GM19438 (cell line): ENCODE data around the gene IL10RA.
A peak's percentile ranks its signal among the peaks of the same experiment; 100 is the strongest.
"Not testable (repeated sequence)": the region's sequence is repeated elsewhere in the genome, so short reads cannot be mapped to it uniquely, and the experiment has no call there.

ENCODE experiments used
- ATAC-seq: cut with Tn5 transposase; IDR thresholded peaks from one replicate; pipeline ENCODE4 v1.9.1; 2021; ENCODE audit warnings: low read depth; ENCODE audit not compliant: unreplicated experiment

The IL10RA gene

GRCh38 chr11:117985953-117986887, at the start of gene IL10RA:
TSS of gene IL10RA (plus strand) at chr11:117986394. CDS start at chr11:117986468, 74 bp downstream.
- peak; percentile 79 for ATAC-seq

GRCh38 chr11:117936973-117937372, 49.2 kb upstream of the IL10RA start:
- no peak for ATAC-seq

DNA sequence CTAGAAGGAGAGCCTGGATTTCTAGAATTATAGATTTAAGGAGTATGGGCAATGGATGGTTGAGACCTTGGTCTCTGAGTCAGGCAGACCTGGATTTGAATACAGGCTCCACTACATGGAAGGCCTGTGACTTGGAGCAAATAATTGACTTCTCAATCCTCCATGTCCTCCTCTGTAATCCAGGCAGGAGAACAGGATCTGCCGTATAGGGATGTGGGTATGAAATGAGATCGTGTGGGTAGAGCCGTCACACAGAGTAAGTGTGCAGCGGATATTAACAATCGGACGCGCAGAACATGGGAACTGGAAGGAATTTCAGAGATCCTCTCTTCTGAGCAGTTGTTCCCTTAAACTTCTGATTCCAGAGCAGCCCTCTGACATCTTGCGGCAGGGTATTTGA, 45.5 kb upstream of the IL10RA start:
- ATAC-seq = no peak

DNA sequence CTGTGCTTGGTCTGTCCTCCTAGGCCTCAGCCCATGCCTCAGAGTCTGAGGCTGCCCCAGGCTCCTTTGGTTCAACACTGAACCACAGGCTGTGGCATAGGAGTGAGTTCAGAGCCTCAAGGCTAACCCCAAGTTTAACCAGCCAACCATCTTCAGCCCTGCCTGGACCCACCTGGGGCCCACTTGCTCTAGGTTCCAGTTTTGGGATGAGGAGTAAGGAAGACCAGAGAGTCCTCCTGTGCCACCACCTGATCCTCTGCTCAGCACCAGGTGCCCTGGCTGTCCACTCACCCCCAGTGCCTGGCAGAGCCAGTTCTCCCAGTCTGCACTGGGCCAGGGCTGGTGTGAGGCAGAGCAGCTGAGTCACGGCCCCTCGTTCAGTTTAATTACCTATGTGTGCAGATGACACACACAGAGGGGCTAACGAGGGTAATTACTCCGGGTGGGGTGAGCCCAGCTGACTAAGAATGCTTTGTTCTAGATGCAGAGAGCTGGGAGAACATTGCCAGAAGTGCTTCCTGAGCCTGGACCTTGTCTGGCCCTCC, 45.0 kb upstream of the IL10RA start:
- no peak for ATAC-seq

DNA sequence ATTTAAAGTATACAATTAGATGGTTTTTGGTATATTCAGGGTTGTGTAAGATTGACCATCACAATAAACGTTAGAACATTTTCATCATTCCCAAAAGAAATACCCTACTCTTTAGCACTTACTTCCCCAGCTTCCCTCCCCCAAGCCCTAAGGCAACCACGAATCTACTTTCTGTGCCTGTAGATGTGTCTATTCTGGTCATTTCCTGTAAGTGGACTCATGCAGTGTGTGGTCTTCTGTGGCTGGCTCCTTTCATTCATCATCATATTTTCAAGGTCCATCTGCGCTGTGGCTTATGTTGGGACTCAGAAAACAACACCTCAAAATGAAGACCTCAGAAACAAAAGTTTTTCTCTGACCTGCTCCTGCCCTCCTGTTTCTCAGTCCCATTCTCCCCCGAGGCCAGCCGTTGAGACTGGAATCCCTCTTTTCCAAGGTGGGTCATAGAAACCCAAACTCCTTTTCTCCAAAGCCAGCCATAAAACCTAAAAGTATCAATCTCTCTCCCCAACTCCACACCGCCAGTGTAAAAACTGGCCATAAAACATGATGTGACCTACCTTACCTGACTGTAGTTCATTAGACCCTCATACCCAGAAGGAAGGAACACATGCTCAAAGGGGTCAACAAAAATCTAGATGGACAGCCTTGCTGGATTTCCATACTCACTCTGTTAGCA, 44.1 kb upstream of the IL10RA start:
- ATAC-seq = no peak

DNA sequence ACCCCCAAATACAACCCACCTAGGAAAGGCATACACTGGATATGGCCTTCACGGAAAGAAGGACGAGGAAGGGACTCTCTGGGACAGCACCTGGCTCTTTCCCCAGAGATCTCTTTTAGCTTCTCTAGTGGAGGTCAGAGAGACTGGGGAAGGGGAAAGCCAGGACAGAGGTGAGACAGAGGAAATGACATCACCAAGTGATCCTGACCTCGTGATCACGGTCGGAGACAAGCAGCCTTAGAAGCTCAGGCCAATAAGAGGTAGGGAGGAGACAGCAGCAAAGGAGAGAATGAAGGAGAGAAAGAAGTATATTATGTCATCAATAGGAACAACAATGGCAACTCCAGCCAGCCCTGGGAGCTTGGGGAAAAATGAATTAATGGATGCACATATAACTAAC, 41.6 kb upstream of the IL10RA start:
- ATAC-seq = no peak

DNA sequence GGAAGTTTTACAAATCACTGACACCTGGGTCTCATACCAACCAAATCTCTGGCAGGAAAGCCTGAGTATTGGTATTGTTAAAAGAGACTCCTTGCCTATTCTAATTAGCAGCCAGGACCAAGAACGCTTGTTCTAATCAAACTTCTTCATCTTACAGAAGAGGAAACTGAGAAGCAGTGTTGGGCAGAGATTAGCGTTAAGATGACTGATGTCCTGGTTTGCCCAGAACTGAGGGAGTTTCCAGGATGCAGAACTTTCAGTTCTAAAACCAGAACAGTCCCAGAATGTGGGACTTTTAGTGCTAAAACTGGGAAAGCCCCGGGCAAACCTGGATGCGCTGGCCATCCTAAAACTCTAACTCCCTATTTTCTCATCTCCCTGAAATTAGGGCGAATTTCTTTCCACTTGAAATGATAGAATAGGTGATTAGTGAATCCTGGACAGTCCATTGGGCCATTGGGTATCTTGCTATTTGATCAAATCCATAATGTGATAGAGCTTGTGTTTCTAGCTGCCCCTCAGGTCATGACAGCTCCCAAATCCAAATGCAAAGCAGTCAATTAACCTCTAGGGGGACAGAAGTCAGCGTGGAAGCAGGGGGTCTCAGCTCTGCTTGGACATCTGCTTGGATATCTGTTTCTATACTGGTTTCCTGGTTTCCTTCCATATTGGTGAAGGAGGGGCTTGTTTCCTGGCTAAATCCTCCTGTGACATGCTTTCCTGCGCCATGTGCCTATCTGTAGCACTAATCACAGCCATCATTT, 41.0 kb upstream of the IL10RA start:
- ATAC-seq = no peak

DNA sequence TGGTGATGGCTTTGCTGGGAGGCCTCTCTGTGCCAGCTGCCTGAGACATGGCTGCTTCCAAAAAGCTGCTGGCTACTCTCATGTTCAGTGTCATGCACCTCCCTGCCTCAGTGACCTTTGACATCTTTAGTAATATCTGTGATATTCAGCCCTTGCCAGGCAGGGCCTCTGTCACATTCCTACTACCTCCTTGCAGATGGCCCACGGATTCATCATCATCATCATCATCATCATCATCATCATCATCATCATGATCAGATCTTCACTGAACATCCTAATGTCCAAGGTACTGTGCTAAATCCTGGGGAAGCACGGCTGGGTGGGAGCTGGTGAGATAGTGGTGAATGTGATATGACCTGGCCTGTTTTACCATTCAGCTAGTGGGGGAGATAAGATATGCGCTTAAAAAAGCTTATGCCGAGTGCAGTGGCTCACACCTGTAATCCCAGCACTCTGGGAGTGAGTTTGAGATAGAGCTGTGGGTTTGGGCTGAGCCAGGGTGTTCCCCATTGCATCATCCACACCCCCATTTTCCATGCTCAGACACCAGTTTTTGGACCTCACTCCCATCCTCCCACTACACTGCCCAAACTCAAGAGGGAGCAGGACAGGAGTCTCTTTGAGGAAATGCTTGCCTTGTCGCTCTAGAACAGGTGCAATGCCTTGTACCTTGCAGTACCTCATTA, 39.9 kb upstream of the IL10RA start:
- no peak for ATAC-seq

- ATAC-seq = peak; percentile 45
Observed at GRCh38 chr11:117946842-117947526, 39.2 kb upstream of the IL10RA start.

GRCh38 chr11:117947751-117948150, 38.4 kb upstream of the IL10RA start:
- not testable (repeated sequence) for ATAC-seq

- not testable (repeated sequence) for ATAC-seq
Observed at GRCh38 chr11:117948466-117948865, 37.7 kb upstream of the IL10RA start.

DNA sequence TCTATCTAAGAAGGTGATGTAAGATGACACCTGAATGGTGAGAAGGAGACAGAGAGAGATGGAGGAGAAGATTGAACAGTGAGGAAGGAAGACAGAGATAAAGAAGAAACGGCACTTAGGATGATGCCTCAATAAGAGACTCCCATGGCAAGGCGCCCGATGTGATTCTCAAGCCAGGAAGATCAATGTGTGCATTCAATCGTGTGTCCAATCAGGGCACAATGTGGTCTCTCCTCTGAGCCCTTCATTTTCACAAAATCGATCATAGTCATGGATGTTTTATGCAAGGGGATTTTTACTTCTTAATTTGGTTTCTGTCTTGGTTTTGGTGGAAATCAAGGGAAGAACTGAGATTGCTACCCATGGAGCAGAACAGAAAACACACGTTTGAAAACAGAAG, 37.1 kb upstream of the IL10RA start:
- no peak for ATAC-seq

DNA sequence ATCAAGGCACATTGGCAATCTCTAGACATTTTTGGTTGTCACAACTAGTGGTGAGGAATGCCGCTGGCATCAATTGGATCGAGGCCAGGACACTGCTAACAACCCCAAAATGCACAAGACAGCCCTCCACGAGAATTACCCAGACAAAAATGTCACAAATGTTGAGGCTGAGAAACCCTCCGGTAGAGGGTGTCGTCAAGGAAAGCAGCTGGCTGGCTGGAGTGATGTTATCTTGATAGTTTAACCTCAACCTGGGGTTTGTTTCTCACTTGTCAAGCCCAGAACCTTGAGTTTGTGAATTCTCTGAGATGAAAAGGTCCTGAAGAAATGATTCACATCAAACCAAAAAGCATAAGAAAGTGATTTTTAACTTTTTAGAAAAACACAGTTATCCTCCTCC, 35.9 kb upstream of the IL10RA start:
- ATAC-seq = no peak

DNA sequence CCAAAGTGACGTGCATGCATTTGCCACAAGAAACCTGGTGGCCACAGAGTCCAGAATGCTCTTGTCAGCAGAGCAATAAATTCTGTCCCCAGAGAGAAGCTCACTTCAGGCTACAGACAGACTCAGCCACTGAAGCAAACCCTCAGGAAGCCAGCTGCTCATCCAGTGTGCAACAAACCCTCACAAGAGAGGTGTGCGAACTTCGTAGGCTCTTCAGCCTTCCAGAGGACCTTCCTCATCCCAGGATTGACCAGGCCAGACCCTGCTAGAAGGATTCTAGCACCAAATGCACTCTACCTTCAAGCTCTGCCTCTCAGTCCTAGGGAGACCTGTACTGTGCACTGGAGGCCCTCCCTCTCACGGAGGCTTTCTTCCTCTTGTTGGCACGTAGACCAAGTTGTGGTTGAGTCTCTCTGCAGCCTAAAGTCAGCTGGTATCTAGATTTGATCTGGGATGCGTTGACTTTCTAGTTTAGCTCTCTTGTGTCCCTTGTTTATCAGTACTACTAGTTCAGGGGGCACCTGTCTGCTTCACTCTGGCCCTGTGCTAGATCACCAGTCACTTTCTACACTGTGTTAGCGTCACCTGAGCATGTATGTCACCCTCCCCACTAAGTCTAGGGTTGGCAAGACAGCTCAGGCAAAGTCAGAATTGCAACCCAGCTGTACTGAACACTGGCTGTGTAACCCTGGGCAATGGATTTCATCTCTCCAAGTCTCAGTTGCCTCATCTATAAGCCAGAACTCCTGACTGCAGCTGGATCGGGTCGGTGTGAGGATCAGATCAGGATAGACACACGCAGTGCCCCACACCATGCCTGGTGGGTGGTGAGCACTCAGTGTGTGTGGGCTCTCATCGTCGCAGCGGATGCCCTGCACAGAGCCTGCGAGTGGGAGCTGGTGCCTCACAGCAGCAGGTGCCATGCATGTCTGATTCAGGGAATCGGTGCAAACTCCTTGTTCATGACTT, 34.9 kb upstream of the IL10RA start:
- ATAC-seq = no peak

- no peak for ATAC-seq
Observed at GRCh38 chr11:117953024-117953671, 33.0 kb upstream of the IL10RA start.

DNA sequence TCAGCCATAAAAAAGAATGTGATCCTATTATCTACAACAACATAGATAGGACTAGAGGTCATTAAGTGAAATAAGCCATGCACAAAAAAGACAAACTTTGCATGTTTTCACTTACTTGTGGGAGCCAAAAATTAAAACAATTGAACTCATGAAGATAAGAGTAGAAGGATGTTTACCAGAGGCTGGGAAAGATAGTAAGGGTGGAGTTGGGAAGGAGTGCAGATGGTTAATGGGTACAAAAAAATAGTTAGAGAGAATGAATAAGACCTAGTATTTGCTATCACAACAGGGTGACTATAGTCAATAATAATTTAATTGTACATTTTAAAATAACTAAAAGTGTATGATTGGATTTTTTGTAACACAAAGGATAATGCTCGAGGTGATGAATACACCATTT, 27.2 kb upstream of the IL10RA start:
- ATAC-seq = no peak

- no peak for ATAC-seq
Observed at GRCh38 chr11:117959438-117960149, 26.6 kb upstream of the IL10RA start.
